Activated naive CD8-positive, alpha-beta T cell treated with anti-CD3 and anti-CD28 coated beads, Interleukin-2, amount 50 U/mL, for 24 hours (primary cell): ENCODE data around the gene BRD7.
A peak's percentile ranks its signal among the peaks of the same experiment; 100 is the strongest.
"Not testable (repeated sequence)": the region's sequence is repeated elsewhere in the genome, so short reads cannot be mapped to it uniquely, and the experiment has no call there.

Source experiments
- ATAC-seq: fragments of 150-1000 bp; cut with Tn5 transposase; one replicate; pipeline ENCODE4 v1.10.0; 2021
- DNase-seq: peaks from one replicate; pipeline ENCODE4 v3.0.0; 2021
- H3K27ac Mint-ChIP-seq: one replicate; pipeline ENCODE4 v1.8.0; 2021; ENCODE audit warnings: mild to moderate bottlenecking, mixed read lengths
- H3K27me3 Mint-ChIP-seq: one replicate; pipeline ENCODE4 v1.8.0; 2021; ENCODE audit warnings: mixed read lengths
- H3K36me3 Mint-ChIP-seq: one replicate; pipeline ENCODE4 v1.8.0; 2021; ENCODE audit warnings: low read depth, mixed read lengths
- H3K4me1 Mint-ChIP-seq: one replicate; pipeline ENCODE4 v1.8.0; 2021; ENCODE audit warnings: mixed read lengths
- H3K4me3 Mint-ChIP-seq: one replicate; pipeline ENCODE4 v1.8.0; 2021; ENCODE audit warnings: mild to moderate bottlenecking, moderate library complexity, mixed read lengths
- H3K9me3 Mint-ChIP-seq: one replicate; pipeline ENCODE4 v1.8.0; 2021; ENCODE audit warnings: mixed read lengths

BRD7 gene

DNA sequence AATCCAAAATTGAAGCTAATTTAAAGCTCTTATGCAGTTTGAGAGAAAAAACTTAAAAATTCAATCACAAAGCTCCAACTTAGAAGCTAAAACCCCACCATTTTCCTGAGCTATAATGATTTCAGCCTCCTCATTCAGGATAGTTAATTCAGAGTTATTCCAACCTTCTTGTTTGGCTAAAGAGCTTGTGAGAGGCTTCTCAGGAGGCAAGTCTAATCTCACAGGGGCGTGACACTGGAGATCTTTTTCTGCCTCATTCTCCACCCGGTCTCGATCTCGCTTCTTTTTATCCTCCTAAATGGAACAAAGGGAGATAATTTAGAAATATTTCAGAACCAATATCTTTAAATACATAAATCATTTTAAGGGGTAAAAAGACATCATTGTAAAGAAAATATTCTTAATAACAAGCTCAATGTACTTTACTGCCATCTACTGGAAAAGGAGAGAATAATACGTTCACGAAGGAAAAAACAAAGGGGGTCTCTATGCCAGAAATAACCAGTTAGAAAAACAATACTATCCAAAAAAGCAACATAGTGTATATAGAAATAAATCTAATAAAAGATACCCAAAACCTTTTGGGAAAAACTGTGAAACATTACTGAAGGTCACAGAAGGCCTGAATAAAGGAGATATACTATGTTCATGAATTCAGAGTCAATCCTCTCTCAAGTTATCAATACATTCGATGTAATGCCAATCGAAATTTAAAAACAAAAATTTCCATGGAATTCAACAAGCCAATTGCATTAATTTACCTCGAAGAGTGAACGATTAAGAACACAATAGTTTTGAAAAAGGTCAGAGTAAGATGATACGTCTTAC lies 13.9 kb downstream of the BRD7 start:
- DNase-seq: no peak
- no peak overlapping the region for H3K27ac Mint-ChIP-seq

DNA sequence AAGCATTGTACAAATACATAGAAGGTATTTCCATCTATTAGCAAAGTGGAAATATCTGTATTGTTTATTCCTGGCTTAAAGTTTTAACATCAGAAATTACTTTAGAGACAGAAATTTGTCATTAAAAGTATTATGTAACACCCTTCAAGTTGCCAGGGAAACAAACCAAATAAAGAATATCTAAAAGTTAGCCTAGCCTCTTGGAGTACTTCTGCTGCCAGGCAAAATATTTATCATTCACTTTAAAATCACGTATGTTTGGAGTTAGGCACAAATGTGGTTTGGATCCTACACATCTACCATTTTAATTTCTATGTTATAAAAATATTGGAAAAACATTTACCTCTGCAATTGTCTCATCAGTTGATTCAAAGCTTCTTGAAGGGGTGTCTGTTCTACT lies 14.7 kb downstream of the BRD7 start:
- no peak for DNase-seq
- Mint-ChIP-seq H3K27ac (no peak overlapping the region), H3K36me3 (peaks cover 49% of the 10 kb centered on the region)

More for the DNA sequence above, 13.9 kb downstream of the BRD7 start:
- H3K27me3 Mint-ChIP-seq: no peaks in the 10 kb centered on the region
- H3K9me3 Mint-ChIP-seq: no peaks in the 10 kb centered on the region
- ATAC-seq: no peak
- H3K4me1 Mint-ChIP-seq: peaks cover 6% of the 10 kb centered on the region
- H3K4me3 Mint-ChIP-seq: no peak overlapping the region
- peaks cover 49% of the 10 kb centered on the region for H3K36me3 Mint-ChIP-seq

DNA sequence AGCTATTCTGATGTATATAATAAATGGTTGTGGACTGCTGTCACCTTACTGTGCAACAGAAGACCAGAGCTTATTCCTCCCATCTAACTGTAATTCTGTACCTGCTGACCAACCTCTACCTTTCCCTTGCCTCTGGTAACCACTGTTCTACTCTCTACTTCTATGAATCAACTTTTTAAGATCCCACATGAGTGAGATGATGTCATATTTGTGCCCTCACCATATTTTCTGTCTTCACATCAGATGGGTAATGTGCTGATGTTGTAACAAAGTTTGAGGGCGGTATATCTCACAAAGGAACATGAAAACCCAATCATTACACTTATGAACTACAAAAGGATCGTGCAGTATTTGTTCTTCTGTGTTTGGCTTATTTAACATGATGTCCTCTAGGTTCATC lies 16.8 kb downstream of the BRD7 start:
- Mint-ChIP-seq H3K4me3 (no peak overlapping the region), H3K27me3 (no peaks in the 10 kb centered on the region), H3K9me3 (no peaks in the 10 kb centered on the region), H3K27ac (no peak overlapping the region), H3K36me3 (peaks cover 56% of the 10 kb centered on the region), H3K4me1 (peaks cover 4% of the 10 kb centered on the region)
- no peak for DNase-seq
- no peak for ATAC-seq

More for the DNA sequence above, 14.7 kb downstream of the BRD7 start:
- peaks cover 3% of the 10 kb centered on the region for H3K4me1 Mint-ChIP-seq
- no peaks in the 10 kb centered on the region for H3K27me3 Mint-ChIP-seq
- H3K9me3 Mint-ChIP-seq: no peaks in the 10 kb centered on the region
- ATAC-seq: no peak
- no peak overlapping the region for H3K4me3 Mint-ChIP-seq

DNA sequence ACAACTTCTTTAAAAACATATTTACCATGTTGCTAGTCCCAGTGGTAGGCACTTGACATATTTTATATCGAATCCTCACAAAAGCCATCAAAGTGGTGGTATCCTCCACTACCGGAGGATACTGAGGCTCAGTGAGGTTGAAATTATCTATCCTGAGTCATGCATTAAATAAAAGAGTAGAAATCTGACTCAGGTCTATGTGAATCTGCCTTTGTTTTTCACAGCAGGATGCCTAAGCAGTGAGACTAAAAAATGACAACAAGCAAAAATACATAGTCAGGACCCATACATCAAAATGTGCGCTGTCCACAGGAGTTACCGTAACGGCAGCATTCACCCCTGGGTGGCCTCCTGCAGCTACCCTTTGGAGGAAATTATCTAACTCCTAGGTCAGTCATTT lies 17.7 kb downstream of the BRD7 start:
- no peak for ATAC-seq
- H3K27ac Mint-ChIP-seq: no peak overlapping the region
- no peaks in the 10 kb centered on the region for H3K27me3 Mint-ChIP-seq
- H3K4me1 Mint-ChIP-seq: peaks cover 4% of the 10 kb centered on the region
- H3K36me3 Mint-ChIP-seq: peaks cover 63% of the 10 kb centered on the region
- DNase-seq: no peak
- H3K9me3 Mint-ChIP-seq: no peaks in the 10 kb centered on the region
- no peak overlapping the region for H3K4me3 Mint-ChIP-seq

DNA sequence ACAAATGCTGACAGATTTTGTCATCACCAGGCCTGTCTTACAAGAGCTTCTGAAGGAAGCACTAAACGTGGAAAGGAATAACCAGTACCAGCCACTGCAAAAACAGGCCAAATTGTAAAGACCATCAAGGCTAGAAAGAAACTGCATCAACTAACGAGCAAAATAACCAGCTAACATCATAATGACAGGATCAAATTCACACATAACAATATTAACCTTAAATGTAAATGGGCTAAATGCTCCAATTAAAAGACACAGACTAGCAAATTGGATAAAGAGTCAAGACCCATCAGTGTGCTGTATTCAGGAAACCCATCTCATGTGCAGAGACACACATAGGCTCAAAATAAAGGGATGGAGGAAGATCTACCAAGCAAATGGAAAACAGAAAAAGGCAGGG lies 23.6 kb downstream of the BRD7 start:
- H3K4me1 Mint-ChIP-seq: not testable (repeated sequence)

DNA sequence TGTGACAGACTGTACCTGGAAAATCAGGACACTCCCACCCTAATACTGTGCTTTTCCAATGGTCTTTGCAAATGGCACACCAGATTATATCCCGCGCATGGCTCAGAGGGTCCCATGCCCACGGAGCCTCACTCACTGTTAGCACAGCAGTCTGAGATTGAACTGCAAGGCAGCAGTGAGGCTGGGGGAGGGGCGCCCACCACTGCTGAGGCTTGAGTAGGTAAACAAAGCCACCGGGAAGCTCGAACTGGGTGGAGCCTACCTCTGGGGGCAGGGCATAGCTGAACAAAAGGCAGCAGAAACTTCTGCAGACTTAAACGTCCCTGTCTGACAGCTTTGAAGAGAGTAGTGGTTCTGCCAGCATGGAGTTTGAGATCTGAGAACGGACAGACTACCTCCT lies 25.2 kb downstream of the BRD7 start:
- ATAC-seq, H3K9me3 Mint-ChIP-seq, DNase-seq, H3K27me3 Mint-ChIP-seq, H3K4me3 Mint-ChIP-seq, H3K27ac Mint-ChIP-seq: not testable (repeated sequence)
- Mint-ChIP-seq H3K4me1 (peaks cover 13% of the 10 kb centered on the region), H3K36me3 (peaks cover 69% of the 10 kb centered on the region)

More for the DNA sequence above, 23.6 kb downstream of the BRD7 start:
- peaks cover 72% of the 10 kb centered on the region for H3K36me3 Mint-ChIP-seq
- not testable (repeated sequence) for H3K4me3 Mint-ChIP-seq, DNase-seq, H3K27me3 Mint-ChIP-seq, H3K27ac Mint-ChIP-seq, H3K9me3 Mint-ChIP-seq, ATAC-seq

DNA sequence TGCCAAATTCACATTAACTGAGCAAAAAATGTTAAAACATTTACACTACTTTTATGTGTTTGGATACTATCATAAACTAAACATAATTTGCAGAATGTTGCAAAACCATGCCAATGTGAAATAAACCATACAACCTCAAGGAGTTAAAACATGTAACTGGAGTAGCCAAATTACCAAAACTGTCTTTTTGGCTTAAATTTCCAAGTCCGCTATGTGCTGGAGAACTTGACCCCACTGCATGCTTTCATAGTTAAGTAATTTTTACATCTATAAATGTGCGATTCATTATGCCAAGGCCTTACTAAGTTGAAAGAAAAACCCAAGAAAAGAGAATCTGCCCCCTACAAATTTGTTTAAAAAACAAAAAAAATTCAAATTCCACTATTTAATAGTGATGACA lies 28.2 kb downstream of the BRD7 start:
- Mint-ChIP-seq H3K4me1 (peaks cover 31% of the 10 kb centered on the region), H3K9me3 (no peaks in the 10 kb centered on the region), H3K27me3 (no peaks in the 10 kb centered on the region), H3K36me3 (peaks cover 56% of the 10 kb centered on the region), H3K27ac (no peak overlapping the region), H3K4me3 (no peak overlapping the region)
- ATAC-seq: no peak
- DNase-seq: no peak

DNA sequence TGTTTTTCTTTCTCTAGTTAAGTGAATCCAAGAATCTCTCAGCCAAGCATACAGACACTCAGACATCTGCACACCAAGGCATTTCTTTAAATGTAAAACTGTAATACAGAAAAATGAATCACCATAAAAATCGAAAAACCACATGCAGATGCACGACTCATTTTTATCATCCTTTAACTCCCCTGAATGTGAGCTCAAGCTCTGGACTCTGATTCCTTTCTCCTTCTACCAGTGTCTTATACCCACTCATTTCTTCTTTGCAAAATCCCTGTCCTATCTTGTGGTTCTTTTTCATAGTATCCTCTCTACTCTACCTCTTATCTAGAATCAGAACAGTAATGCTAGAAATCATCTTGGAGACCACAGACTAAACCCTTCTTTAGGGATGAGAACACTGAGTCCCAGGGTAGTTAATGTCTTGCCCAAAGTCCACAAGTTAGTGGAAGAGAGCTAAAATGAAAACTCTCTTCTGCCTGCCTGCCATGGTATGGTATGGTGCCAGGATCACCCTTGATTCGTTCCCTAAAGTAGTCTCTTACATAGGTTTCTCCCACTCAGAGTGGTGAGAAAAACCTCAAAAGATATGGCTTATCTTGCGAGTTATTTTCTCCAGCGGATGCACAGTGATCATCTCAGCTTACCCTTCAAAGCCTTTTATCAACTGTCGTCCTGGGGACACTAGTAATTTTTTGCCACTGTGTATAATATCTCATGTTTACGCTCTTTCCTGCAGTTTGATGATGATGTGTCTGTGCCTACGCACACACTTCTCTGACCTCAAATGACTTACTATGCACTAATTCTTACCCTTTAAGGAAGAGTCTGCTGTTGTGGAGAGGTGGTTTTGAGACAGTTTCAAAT lies 30.2 kb downstream of the BRD7 start:
- peaks cover 48% of the 10 kb centered on the region for H3K36me3 Mint-ChIP-seq
- DNase-seq (no peak), ATAC-seq (peak; percentile 83)
- peak overlapping the region; percentile 4 for H3K4me3 Mint-ChIP-seq
- H3K4me1 Mint-ChIP-seq: peaks cover 41% of the 10 kb centered on the region
- no peaks in the 10 kb centered on the region for H3K27me3 Mint-ChIP-seq
- H3K9me3 Mint-ChIP-seq: no peaks in the 10 kb centered on the region
- H3K27ac Mint-ChIP-seq: peak overlapping the region; percentile 66

DNA sequence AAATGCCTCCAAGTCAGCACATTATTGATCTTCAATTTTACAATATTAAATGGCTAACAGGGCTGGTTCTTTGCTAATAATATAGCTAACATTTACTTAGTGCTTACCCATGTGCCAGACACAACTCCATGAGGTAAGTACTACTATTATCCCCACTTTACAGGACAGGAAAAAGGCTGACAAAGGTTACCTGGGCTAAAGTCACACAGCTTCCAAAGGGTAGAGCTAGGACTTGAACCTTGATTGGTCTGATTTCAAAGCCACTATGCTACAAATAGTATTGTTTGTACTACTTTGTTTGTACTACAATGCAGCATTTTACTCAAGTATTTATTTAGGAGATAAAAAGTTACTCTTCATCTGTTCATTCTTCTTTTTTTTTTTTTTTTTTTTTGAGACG lies 31.9 kb downstream of the BRD7 start:
- Mint-ChIP-seq H3K27me3 (no peaks in the 10 kb centered on the region), H3K4me1 (peaks cover 41% of the 10 kb centered on the region), H3K9me3 (no peaks in the 10 kb centered on the region), H3K4me3 (no peak overlapping the region), H3K27ac (no peak overlapping the region), H3K36me3 (peaks cover 52% of the 10 kb centered on the region)
- no peak for ATAC-seq
- DNase-seq: no peak

DNA sequence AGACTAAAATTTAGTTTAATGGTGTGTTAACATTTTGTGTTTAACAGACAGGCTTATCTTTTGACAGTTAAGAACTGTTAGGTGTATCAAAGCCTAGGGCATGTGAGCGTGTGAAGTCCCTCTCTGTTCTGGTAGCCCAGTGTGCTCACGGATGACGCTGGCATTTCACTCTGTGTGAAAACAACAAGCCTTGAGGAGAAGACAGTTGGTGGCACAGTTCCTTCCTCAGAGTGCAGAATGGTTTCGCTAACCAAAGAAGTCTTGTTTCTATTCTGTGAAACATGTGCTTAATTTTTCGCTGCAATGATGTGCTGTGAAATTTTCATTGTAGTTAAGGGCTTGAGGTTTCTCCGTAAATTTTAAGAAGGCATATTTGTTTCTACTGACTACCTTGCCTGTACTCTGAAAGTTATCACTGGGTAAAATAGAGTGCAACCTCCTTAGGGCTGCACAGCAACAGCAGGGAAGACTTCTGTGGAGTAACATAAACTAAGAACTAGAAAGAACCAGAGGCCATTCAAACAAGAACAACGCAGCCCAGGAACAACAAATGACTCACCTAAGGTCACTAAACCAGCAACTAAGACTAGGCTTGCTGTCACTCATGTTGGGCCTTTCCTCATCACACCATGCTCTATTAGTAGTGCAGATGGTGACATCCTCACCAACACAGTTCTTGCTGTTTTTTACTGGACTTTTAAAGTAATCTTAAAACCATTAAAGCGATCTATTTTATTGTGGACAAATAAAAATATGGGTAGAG lies 33.4 kb downstream of the BRD7 start:
- DNase-seq: no peak
- H3K36me3 Mint-ChIP-seq: peaks cover 49% of the 10 kb centered on the region
- H3K27ac Mint-ChIP-seq: peak overlapping the region; percentile 40
- no peaks in the 10 kb centered on the region for H3K9me3 Mint-ChIP-seq
- no peak overlapping the region for H3K4me3 Mint-ChIP-seq
- ATAC-seq: peak; percentile 18
- H3K4me1 Mint-ChIP-seq: peaks cover 42% of the 10 kb centered on the region
- no peaks in the 10 kb centered on the region for H3K27me3 Mint-ChIP-seq

DNA sequence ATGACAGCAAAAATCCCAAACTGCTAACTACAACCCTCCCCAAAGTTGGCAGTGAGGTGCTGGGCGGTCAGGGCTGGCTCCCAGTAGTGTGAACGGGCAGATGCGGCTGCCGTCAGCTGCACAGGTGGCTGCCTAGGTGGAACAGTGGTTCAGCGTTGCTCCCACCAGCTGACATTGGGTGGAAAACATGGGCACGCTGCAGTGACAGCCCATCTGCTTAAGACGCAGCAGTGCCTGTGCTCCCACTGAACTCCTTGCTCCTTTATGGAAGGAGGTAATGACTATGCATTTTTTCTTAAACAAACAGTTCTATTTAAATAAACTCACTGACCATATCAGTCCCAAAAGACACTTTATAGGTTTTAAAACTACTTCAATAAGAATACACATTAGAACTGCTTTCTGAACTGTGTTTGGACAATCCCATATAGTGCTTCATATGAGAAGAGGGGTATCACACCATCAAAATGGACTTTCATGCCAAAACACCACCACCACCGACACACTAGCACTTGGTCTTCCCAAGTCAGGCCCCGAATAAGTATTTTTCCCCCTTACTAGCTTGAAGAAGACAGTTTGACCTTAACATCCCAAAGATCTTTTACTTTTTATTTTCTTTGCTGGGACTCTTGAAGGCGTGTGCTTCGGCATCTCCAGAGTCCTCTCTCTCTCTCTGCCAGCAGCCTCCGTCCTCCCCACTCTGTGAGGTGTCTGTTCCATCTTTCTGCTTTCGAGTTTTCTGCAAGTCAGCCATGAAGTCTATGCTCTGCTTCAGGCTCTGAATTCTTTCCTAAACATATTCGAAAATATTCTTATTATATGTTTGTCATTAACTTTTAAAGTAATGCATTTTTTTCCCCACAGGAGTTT lies 34.4 kb downstream of the BRD7 start:
- H3K27ac Mint-ChIP-seq: peak overlapping the region; percentile 65
- peaks cover 44% of the 10 kb centered on the region for H3K4me1 Mint-ChIP-seq
- DNase-seq: no peak
- H3K4me3 Mint-ChIP-seq: no peak overlapping the region
- ATAC-seq: no peak
- H3K36me3 Mint-ChIP-seq: peaks cover 48% of the 10 kb centered on the region
- no peaks in the 10 kb centered on the region for H3K27me3 Mint-ChIP-seq
- H3K9me3 Mint-ChIP-seq: no peaks in the 10 kb centered on the region

DNA sequence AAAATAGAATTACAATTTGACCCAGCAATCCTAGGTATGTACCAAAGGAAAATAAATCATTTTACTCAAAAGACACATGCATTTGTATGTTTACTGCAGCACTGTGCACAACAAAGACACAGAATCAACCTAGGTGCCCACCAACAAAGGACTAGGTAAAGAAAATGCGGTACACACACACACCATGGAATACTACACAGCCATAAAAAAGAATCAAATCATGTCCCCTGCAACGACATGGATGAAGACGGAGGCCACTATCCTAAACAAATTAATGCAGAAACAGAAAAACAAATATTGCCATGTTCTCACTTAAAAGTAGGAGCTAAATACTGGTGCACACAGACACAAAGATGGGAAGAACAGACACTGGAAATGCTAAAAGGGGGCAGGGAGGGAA lies 36.2 kb downstream of the BRD7 start:
- Mint-ChIP-seq H3K27ac (no peak overlapping the region), H3K4me1 (peaks cover 37% of the 10 kb centered on the region), H3K9me3 (no peaks in the 10 kb centered on the region), H3K27me3 (no peaks in the 10 kb centered on the region), H3K36me3 (peaks cover 39% of the 10 kb centered on the region), H3K4me3 (no peak overlapping the region)
- DNase-seq: no peak
- ATAC-seq: no peak

DNA sequence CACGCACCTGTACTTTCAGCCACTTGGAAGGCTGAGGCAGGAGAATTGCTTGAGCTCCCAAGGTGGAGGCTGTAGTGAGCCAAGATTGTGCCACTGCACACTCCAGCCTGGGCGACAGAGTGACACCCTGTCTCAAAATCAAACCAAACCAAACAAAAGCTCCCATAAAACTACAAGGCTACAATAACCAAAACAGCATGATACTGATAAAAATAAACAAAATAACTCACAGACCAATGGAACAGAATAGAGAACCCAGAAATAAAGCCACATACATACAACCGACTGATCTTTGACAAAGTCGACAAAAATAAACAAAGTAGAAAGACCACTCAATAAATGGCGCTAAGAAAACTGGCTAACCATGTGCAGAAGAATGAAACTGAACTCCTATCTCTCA lies 37.2 kb downstream of the BRD7 start:
- Mint-ChIP-seq H3K9me3 (no peaks in the 10 kb centered on the region), H3K36me3 (peaks cover 39% of the 10 kb centered on the region), H3K4me1 (peaks cover 37% of the 10 kb centered on the region), H3K27ac (no peak overlapping the region), H3K27me3 (no peaks in the 10 kb centered on the region), H3K4me3 (no peak overlapping the region)
- ATAC-seq (no peak), DNase-seq (no peak)
